Measurements from ENCODE around the gene RETREG3.
"Not testable (repeated sequence)": the region's sequence is repeated elsewhere in the genome, so short reads cannot be mapped to it uniquely, and the experiment has no call there.

Gene RETREG3

DNA sequence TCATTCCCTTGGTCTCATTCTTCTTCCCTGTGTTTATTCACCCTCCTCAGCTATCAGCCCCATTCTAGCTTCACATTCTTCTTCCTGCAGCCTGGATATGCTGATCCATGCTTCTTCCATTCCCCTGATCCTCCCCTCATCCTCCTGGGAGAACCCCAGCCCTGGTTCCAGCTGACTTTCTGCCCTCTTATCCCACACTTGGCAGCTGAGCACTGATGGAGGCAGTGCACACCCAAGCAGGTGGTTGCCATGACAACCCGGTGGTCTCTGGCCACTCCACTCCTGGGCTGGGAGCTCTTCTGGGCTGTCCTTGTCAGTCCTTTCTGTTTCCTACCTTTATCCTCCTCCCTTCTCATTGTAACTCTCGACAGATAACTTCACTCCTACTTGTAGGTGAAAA, 33.2 kb upstream of the RETREG3 start:
- TF ChIP-seq, protein P1, sequence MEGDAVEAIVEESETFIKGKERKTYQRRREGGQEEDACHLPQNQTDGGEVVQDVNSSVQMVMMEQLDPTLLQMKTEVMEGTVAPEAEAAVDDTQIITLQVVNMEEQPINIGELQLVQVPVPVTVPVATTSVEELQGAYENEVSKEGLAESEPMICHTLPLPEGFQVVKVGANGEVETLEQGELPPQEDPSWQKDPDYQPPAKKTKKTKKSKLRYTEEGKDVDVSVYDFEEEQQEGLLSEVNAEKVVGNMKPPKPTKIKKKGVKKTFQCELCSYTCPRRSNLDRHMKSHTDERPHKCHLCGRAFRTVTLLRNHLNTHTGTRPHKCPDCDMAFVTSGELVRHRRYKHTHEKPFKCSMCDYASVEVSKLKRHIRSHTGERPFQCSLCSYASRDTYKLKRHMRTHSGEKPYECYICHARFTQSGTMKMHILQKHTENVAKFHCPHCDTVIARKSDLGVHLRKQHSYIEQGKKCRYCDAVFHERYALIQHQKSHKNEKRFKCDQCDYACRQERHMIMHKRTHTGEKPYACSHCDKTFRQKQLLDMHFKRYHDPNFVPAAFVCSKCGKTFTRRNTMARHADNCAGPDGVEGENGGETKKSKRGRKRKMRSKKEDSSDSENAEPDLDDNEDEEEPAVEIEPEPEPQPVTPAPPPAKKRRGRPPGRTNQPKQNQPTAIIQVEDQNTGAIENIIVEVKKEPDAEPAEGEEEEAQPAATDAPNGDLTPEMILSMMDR (conservative IDR thresholded peaks at IDR 0.05) = no peak
- no peak for TF ChIP-seq ZFX (IDR thresholded peaks at IDR 0.05)

DNA sequence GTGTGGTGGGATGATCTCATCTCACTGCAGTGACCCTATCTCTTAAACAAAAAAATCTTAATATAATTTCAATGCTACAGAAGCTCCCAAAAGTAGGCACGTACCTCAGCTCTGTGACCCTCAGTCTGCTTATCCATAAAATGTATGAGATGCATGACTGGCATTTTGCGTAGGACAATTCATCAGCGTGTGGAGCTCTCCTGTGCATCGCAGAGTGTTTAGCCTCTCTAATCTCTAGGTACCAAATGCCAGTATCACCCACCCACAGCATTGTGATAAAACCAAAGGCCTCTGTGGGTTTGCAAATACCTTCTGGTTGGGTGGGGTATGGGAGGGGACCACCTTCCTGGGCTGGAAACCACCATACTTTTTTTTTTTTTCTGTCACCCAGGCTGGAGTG, 30.9 kb upstream of the RETREG3 start:
- H3K27ac ChIP-seq = no peak overlapping the region
- no peak for TF ChIP-seq ZFX (IDR thresholded peaks at IDR 0.05)
- TF ChIP-seq, protein P1 (conservative IDR thresholded peaks at IDR 0.05) = no peak

More for the DNA sequence above, 33.2 kb upstream of the RETREG3 start:
- H3K27ac ChIP-seq = no peak overlapping the region

DNA sequence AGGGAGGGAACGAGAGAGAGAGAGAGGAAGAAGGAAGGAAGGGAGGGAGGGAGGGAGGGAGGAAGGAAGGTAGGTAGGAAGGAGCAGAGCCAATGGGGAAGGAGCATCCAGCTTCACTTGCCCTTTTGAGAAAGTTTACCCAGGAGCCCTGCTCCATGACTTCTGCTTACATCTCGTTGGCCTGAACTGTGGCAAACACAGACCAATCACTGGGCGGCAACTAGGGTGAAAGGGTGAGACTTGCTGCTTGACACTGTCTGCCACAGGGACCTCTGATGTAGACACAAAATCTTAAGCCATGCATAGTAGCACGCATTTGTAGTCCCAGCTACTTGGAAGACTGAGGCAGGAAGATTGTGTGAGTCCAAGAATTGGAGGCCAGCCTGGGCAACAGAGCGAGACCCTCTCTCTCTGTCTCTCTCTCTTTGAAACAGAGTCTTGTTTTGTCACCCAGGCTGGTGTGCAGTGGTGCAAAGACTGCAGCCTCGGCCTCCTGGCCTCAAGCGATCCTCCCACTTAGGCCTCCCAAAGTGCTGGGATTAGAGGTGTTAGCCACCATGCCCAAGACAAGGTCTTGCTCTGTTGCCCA, 30.4 kb upstream of the RETREG3 start:
- no peak overlapping the region for H3K27ac ChIP-seq
- TF ChIP-seq ZFX (IDR thresholded peaks at IDR 0.05) = no peak

DNA sequence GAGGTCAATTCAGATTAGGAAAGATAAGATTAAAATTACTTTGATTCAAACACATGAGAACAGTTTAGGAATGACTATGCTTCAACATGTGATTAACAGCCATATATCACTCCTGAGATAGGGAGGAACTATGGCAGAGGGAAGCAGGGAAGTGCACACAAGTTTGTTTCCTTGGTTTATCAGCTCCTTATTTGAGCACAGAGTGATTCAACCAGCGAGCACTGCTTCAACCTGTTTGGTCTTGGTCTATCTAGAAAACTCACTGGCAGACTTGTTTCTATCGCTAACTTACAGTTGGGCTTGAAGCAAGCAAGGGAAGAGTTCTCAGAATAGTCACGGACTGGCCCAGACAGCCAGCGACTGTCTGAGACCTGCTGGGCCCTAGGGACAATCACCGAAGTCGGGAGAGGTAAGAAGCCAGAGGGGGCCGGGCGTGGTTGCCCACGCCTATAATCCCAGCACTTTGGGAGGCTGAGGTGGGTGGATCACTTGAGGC, 23.8 kb upstream of the RETREG3 start:
- no peak overlapping the region for H3K27ac ChIP-seq
- no peak for TF ChIP-seq ZFX (IDR thresholded peaks at IDR 0.05)
- TF ChIP-seq, protein P1 (conservative IDR thresholded peaks at IDR 0.05) = no peak

DNA sequence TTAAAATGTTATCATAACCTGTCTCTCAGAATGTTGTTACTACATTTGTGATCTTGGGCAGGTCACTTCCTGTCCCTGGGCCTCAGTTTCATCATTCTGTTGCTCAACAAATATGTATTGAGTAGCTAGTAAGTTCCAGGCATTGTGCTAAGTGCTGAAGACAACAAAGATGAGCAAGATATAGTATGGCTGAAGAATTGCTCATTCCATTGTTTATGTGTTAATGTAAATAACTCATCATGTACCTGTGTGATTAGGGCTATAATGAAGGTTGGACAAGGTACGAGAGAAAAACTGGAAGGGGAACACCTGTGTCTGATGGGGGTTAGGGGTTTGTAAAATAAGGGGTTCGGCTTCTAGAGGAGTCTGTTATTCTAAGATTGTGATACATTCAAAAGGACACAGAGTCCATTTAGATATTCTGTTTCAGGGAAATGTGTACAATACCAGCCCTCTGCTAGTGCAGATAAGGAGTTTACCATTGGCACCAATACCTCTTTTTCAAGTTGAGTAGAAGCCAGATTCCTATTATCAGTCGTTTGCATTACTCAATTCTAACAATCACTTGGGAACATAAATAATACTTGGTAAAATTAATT, 20.3 kb upstream of the RETREG3 start:
- H3K27ac ChIP-seq = no peak overlapping the region
- TF ChIP-seq, protein P1 (conservative IDR thresholded peaks at IDR 0.05) = no peak
- no peak for TF ChIP-seq ZFX (IDR thresholded peaks at IDR 0.05)

DNA sequence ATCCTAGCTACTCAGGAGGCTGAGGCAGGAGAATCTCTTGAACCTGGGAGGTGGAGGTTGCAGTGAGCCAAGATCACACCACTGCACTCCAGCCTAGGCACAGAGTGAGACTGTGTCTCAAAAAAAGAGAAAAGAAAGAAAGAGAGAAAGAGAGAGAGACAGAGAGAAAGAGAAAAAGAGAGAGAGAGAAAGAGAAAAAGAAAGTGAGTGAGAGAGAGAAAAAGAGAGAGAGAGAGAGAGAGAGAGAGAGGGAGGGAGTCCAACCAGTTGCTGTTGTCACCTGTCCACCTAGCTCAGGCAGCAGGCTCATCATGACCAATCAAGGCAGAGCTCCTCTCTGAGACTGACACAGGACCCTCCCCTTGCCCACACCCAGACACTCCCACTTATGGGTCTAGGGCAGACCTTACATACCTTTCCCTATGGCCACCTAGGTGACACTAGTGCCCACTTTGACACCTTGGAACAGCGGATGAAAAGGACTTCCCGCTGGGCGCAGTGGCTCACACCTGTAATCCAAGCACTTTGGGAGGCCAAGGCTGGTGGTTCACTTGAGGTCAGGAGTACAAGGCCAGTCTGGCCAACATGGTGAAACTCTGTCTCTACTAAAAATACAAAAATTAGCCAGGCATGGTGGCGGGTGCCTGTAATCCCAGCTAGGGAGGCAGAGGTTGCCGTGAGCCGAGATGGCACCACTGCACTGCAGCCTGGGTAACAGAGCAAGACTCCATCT, 18.0 kb upstream of the RETREG3 start:
- H3K27ac ChIP-seq = not testable (repeated sequence)

DNA sequence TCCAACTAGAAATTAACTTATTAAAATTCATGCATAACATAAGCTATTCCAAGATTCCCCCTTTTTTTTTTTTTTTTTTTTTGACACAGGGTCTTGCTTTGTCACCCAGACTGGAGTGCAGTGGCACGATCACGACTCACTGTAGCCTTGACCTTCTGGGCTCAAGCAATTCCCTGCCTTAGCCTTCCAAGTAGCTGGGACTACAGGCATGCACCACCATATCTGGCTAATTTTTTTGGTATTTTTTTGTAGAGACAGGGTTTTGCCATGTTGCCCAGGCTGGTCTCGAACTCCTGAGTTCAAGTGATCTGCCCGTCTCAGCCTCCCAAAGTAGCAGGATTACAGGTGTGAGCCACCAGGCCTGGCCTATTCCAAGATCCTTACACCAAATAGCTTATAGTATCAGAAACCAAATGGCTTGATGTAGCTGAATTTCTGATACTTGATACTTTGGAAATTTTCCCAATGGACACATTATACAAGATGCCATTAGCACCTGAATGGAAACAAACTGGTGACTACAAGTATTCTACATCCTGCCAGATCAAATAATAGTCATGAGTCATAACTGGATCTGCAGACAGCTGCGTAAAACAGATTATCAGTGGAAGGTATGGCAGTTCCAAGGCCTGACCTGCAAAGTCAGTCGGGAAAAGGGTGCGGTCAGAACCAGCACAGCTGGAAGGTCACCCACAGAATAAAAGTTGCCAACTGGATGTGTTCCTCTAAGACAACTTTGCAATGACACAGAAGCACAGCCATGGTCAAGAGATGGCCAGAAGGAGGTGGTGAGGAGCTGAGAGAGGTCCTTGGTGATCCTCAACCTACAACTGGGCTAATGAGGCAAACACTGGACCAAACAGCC, 14.8 kb upstream of the RETREG3 start:
- TF ChIP-seq, protein P1 (conservative IDR thresholded peaks at IDR 0.05) = no peak
- TF ChIP-seq ZFX (IDR thresholded peaks at IDR 0.05) = no peak
- H3K27ac ChIP-seq = peak overlapping the region; percentile 37

DNA sequence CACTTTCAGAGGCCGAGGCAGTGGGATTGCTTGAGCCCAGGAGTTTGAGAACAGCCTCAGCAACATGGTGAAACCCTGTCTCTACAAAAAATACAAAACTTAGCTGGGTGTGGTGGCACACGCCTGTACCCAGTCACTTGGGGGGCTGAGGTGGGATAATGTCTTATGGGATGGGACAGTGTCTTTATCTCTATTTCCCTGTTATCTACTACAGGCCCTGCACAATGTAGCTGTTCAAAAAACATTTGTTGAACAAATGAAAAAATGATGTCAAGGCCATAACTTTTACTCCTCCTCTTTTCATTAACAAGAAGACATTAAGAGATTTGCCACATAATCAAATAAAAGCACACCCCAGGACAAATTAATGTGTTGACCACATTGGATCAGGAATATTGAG, 14.1 kb upstream of the RETREG3 start:
- H3K27ac ChIP-seq = no peak overlapping the region

DNA sequence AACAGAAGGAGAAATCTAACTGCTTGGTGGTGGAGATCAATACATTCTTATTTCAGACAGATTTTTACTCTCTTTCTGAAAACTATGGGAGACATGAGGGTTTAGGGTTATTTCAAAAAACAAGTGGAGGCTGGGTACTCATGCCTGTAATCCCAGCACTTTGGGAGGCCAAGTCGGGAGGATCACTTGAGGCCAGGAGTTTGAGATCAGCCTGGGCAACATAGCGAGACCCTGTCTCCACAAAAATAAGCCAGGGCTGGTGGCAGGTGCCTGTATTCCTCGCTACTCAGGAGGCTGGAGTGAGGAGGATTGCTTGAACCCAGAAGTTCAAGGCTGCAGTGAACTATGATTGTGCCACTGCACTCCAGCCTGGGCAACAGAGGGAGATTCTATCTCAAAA, 12.8 kb upstream of the RETREG3 start:
- not testable (repeated sequence) for H3K27ac ChIP-seq

More for the DNA sequence above, 14.1 kb upstream of the RETREG3 start:
- TF ChIP-seq, protein P1 (conservative IDR thresholded peaks at IDR 0.05) = no peak
- no peak for TF ChIP-seq ZFX (IDR thresholded peaks at IDR 0.05)

Measured in C4-2B (cell line).